Activated gamma-delta T cell (primary cell): ENCODE data around the gene TMEM234.
"Not testable (repeated sequence)": the region's sequence is repeated elsewhere in the genome, so short reads cannot be mapped to it uniquely, and the experiment has no call there.

Experiments
- DNase-seq: peaks from one replicate; lab custom pipeline; 2025; lab: John Stamatoyannopoulos, UW
- total RNA-seq, 2 donors: gene quantifications; one replicate each; lab custom pipeline; 2026; lab: John Stamatoyannopoulos, UW

TMEM234 gene
- total RNA-seq = 25.6 to 33.1 reads per million in 2 donors

DNA sequence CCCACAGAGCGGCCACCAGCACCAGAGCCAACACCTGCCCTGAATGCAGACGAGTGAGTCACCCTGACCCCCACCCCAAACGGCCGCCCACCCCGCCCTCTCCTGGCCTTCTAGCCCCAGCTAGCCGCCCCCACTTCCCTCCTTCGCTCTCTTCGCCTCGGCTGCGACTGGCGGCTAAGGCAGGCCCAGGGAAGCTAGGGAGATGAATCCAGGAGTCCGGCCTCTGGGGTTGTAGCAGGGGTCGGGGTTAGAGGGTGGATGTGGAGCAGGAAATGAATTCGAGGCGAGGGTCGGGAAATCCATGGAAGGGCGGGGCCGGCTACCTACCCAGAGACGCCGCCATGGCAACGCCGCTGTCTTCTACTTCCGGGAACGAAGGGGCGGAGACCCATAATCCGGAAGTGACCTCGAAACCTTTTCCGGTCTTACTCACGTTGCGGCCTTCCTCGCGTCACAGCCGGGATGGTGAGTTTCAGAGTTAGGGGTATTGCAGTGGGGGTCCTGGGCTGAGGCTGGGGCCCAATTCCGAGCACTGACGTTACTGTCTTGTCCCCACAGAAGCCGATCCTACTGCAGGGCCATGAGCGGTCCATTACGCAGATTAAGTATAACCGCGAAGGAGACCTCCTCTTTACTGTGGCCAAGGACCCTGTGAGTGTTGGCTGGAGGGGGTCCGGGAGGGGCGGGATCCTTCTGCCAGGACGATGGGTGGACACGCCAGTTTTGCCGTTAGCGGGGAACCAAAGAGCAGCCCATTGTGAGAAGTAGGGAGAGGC lies at the start of gene TMEM234, which contains the start of gene EIF3I:
Gene TMEM234 (minus strand): TSS at position 374 of the 776 bp plus-strand sequence. CDS start 31 bp downstream, at position 343.
Gene EIF3I (plus strand): TSS at position 428 of the 776 bp plus-strand sequence. CDS start 35 bp downstream, at position 463.
- DNase-seq = peak; percentile 62

DNA sequence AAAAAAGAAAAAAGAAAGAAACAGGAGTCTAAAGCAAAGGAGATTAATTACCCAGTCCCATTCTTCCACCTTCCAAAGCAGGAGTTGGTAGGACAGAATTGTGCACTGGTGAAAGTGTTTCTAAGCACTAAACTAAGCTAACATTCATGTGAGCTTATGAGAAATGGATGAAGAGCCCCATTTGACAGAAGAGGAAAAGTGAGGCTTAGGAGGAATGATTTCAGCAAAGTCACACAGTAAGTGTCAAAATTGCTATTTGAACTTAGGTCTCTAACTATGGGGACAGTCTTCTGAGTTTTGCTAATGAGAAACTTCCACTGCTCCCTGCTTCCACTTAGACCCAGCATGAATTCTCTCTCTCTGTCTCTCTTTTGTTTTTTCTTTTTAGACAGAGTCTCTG lies 47.6 kb upstream of the TMEM234 start:
- DNase-seq = no peak

- no peak for DNase-seq
Observed at GRCh38 chr1:32266921-32267591, 44.9 kb upstream of the TMEM234 start.

DNA sequence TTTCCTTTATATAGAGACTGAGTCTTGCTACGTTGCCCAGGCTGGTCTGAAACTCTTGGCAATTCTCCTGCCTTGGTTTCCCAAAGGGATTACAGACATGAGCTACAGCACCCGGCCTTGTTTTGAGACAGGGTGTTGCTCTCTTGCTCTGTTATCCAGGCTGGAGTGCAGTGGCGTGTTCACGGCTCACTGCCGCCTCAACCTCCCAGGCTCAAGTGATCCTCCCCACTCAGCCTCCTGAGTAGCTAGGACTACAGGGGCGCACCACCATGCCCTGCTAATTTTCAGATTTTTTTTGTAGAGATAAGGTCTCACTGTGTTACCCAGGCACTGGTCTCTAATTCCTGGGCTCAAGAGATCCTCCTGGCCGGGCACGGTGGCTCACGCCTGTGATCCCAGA lies 43.7 kb upstream of the TMEM234 start:
- DNase-seq = no peak

DNA sequence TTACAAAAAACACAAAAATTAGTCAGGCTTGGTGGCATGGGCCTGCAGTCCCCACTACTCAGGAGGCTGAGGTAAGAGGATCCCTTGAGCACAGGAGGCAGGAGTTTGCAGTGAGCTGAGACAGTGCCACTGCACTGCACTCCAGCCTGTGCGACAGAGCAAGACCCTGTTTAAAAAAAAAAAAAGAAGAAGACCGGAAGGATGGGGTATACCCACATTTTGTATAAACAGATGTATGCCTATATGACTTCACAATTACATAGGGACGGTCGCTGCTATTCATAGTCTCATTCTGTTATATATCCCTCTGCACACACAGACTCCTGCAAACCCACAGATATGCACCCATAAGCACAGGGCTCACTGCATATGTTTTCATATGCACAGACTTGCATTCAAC lies 41.6 kb upstream of the TMEM234 start:
- no peak for DNase-seq

GRCh38 chr1:32263236-32263593 lies 41.1 kb upstream of the TMEM234 start:
- DNase-seq = not testable (repeated sequence)

- no peak for DNase-seq
Observed at GRCh38 chr1:32257227-32257508, 35.0 kb upstream of the TMEM234 start.

- no peak for DNase-seq
Observed at GRCh38 chr1:32256473-32257226, 34.5 kb upstream of the TMEM234 start.

GRCh38 chr1:32255072-32256071 lies 33.2 kb upstream of the TMEM234 start:
- DNase-seq = no peak

DNA sequence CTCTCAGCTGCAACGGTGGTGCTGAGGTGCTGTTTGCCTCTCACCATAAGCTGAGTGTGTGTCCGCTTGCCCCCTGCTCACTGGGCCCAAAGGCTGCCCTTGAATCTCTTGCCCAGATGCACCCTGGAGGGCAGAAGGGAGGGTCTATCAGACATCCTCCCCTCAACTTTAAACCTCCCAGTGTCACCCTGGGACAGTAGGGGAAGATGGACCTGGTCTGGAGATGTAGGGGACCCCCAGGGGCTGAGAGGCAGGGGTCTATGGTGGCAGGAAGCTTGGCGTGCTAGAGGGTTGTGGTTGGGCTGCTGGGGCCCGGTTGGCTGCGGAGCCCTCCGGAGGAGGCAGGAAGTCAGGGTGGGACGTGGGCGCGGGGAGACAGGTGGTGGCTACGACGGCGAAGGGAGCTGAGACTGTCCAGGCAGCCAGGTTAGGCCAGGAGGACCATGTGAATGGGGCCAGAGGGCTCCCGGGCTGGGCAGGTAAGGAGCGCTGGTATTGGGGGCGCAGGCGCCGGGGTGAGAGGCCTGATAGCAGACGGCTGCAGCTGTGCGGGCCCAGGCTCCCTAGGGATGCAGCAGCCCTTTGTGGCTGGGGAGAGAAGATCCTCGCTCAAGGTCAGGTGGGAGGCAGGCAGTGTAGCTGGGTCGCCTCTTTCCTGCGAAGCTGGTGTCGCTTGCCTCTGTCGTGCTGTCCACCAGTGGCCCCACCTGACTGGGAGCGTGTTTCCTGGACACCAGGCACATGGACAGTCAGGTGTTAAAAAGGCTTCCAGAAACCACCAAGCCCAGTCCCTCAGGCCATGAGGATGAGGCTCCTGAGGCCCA lies 29.0 kb upstream of the TMEM234 start, which contains the start of gene LCK:
Gene LCK (plus strand): TSS at position 373 of the 824 bp plus-strand sequence. CDS start 23,065 bp downstream, outside the sequence.
- DNase-seq = peak; percentile 46

DNA sequence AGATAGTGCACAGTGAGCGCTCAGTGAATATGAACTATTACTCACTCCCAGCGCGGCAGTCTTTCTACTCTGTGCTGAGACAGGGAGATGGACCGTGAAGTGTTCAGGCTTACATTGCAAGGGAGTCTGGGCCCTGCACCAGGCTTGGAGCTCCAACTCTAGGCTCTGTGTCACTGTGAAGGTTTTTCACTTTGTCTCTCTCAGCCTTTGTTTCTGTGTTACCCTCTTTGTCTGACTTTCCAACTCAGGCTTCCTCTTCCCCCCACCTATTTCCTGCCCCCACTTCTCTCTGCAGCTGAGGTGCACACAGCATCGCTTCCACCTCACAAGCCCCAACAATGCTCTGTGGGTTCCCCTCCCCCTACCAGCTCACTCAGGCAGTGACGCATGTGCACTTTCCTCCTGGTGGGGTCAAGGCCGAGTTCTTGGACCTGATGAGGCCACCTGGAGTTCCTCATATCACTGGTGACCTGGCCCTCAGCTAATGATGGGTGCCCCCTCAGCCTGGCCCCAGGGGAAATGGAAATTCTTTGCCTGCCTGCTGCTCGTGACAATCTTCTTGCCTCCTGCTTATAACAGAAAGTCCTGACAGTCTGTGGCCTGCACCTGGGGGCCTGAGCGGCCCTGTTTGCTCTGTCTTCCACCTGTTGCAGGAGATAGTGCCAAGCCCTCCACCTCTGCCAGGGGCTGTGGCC lies 27.8 kb upstream of the TMEM234 start:
- no peak for DNase-seq

DNA sequence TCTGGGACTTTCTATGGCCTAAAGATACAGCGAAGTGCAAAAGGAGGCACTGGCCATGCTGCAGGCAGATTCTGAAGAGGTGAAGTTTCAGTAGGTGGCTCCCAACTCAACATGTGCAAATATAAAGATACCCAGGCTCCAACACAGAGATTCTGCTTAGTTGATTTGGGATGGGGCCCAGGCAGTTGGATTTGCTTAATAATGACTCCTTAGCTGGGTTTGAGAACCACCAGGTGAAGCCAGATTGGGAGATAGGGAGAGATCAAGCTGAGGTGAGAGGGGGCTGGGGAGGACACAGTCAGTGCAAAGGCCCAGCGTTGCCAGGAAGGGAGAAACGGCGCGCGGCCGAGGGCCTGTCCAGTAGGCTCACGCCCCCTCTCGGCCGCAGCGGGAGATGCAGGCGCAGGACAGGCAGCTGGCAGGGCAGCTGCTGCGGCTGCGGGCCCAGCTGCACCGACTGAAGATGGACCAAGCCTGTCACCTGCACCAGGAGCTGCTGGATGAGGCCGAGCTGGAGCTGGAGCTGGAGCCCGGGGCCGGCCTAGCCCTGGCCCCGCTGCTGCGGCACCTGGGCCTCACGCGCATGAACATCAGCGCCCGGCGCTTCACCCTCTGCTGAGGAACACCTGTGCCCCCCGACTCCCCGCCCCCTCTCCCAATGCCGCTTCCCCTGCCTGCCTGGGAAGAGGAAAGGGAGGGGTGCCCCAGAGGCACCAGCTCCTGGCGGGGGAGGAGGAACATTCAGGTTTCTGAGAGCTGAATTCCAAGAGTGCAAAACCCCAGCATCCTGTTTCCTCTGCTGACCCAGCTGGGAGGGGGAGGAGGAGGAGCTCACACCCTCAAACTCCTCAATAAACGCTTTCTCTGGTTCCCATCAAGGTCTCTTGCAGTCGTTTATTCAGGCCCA lies 26.1 kb upstream of the TMEM234 start:
- DNase-seq = peak; percentile 45

DNA sequence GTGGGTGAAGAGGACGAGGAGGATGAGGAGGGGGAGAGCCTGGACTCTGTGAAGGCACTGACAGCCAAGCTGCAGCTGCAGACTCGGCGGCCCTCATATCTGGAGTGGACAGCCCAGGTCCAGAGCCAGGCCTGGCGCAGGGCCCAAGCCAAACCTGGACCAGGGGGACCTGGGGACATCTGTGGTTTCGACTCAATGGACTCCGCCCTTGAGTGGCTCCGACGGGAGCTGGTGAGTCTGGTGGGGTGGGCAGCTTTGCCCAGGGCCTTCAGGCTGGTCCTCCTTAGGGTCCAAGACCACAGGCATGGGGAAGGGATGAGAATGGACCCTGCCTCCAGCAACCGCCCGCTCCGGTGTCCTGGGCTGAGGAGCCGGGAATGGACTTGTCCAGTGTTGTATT lies 25.3 kb upstream of the TMEM234 start:
- no peak for DNase-seq

DNA sequence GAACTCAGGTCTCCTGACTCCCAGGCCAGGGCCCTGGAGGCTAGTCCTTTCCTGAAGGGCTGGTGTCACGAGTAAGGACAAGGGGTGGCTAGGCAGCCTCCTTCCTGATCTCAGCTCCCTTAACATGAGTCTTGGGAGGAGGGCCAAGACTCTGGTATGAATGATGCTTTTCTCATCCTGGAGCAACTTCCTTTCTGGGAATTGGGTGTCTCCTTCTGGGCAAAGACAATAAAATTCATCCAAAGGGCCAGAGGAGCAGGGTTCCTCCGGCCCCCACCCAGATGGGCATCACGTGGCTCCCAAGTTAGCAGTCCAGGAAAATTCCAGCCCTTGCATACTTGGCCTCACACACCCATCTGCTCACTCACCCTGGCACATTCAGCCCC lies 24.7 kb upstream of the TMEM234 start, which contains the start of gene FAM167B:
Gene FAM167B (plus strand): TSS at position 335 of the 386 bp plus-strand sequence. CDS start 200 bp downstream, outside the sequence.
- DNase-seq = no peak

DNA sequence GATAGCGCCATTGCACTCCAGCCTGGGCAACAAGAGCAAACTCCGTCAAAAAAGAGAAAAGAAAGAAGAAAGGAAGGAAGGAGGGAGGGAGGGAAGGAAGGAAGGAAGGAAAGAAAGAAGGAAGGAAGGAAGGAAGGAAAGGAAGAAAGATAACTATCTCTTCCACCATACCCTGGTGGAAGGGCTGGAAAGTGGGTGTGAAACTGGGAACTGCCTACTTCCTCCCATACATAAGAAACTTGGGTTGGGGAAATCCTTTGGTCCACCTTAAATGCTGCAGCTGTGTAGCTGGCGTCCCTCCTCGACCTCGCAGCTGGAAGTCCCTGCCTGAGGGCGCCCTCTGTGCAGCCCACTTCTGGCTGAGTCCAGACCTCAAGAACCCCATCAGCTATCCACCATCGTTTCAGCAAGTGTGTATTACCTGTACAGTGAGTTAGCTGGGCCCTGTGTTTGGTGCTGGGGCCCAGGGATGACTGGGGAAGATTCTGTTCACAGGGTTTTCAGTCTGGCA lies 20.2 kb upstream of the TMEM234 start:
- DNase-seq = no peak

DNA sequence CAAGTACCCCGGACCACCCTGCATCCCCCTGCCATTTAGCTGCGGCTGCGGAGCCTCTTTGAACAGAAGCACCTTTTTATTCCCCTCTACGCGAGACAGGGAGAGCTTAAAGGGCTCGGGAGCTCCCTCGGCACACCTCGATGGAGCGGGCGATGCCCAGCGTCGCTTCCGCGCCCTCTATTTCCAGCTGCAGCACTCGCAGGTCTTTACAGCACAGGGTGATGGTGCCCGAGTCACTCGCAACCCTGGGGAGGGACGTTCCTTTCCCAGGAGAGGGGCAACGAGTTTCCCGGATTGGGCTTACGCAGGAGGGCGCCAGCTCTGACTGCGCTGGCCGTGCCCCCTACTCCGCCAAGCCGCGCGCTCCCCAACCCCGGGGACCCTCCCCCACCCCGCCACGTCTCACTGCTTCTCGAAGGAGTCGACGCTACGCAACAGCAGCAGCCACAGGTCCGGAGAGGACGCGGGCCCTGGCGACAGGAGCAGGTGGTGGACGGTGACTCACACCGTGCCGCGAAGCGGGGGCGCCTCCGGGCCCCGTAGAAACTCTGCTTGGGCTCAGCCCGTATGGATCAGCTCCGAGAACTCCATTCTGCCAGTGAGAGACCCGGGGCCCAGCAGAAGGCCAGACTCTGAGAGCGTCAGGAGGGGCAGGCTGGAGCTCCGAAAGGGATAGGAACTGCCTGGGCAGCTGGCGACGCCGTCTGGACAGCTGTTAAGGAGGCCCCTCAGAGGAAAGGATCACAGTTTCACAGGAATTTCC lies 19.0 kb upstream of the TMEM234 start:
- no peak for DNase-seq

GRCh38 chr1:32240140-32240951 lies 18.2 kb upstream of the TMEM234 start:
- DNase-seq = peak; percentile 34
